GM10266 (cell line): ENCODE data around the gene SNW1.
"Not testable (repeated sequence)": the region's sequence is repeated elsewhere in the genome, so short reads cannot be mapped to it uniquely, and the experiment has no call there.

ENCODE experiments used
- DNase-seq: peaks from one replicate; pipeline ENCODE4 v3.0.0; 2012; ENCODE audit errors: extremely low spot score
- CTCF ChIP-seq: IDR thresholded peaks from 2 replicates; pipeline ENCODE4 v1.5.1; 2012; ENCODE audit warnings: mild to moderate bottlenecking, low read depth; ENCODE audit not compliant: control insufficient read depth, insufficient read depth; ENCODE audit errors: missing control alignments

The SNW1 gene

GRCh38 chr14:77763978-77764377 is 3.0 kb upstream of the SNW1 start:
- no peak for TF ChIP-seq CTCF
- no peak for DNase-seq

GRCh38 chr14:77763316-77763715 is 2.4 kb upstream of the SNW1 start:
- no peak for DNase-seq
- TF ChIP-seq CTCF, result no peak

GRCh38 chr14:77761205-77761931 is 412 bp upstream of the SNW1 start:
- DNase-seq, result no peak
- peak; percentile 56 for TF ChIP-seq CTCF

- no peak for TF ChIP-seq CTCF
These were observed 8.0 kb downstream of the SNW1 start for GRCh38 chr14:77752799-77753516.

GRCh38 chr14:77752266-77752665 is 8.7 kb downstream of the SNW1 start:
- no peak for TF ChIP-seq CTCF
- no peak for DNase-seq

More at GRCh38 chr14:77752799-77753516, 8.0 kb downstream of the SNW1 start:
- DNase-seq, result no peak

GRCh38 chr14:77747425-77747824 is 13.5 kb downstream of the SNW1 start:
- not testable (repeated sequence) for DNase-seq

- no peak for DNase-seq
These were observed 14.8 kb downstream of the SNW1 start for GRCh38 chr14:77746064-77746702.

More at GRCh38 chr14:77746064-77746702, 14.8 kb downstream of the SNW1 start:
- no peak for TF ChIP-seq CTCF
